Measurements from ENCODE around the gene VPS37C. TPM values are rescaled to one million over a fixed set of nuclear protein-coding genes. Genes with fewer than 3 reads are reported as not detected.

VPS37C gene
- total RNA-seq, 1 experiment from 2014 or later = 23.4 TPM

- TF ChIP-seq, protein P1, sequence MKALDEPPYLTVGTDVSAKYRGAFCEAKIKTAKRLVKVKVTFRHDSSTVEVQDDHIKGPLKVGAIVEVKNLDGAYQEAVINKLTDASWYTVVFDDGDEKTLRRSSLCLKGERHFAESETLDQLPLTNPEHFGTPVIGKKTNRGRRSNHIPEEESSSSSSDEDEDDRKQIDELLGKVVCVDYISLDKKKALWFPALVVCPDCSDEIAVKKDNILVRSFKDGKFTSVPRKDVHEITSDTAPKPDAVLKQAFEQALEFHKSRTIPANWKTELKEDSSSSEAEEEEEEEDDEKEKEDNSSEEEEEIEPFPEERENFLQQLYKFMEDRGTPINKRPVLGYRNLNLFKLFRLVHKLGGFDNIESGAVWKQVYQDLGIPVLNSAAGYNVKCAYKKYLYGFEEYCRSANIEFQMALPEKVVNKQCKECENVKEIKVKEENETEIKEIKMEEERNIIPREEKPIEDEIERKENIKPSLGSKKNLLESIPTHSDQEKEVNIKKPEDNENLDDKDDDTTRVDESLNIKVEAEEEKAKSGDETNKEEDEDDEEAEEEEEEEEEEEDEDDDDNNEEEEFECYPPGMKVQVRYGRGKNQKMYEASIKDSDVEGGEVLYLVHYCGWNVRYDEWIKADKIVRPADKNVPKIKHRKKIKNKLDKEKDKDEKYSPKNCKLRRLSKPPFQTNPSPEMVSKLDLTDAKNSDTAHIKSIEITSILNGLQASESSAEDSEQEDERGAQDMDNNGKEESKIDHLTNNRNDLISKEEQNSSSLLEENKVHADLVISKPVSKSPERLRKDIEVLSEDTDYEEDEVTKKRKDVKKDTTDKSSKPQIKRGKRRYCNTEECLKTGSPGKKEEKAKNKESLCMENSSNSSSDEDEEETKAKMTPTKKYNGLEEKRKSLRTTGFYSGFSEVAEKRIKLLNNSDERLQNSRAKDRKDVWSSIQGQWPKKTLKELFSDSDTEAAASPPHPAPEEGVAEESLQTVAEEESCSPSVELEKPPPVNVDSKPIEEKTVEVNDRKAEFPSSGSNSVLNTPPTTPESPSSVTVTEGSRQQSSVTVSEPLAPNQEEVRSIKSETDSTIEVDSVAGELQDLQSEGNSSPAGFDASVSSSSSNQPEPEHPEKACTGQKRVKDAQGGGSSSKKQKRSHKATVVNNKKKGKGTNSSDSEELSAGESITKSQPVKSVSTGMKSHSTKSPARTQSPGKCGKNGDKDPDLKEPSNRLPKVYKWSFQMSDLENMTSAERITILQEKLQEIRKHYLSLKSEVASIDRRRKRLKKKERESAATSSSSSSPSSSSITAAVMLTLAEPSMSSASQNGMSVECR (CRISPR knock-in tag; IDR thresholded peaks at IDR 0.05; ENCODE audit: borderline replicate concordance) = no peak
- no peak for TF ChIP-seq IRF2 (CRISPR knock-in tag; IDR thresholded peaks at IDR 0.05; ENCODE audit: borderline replicate concordance, low read depth)
- TF ChIP-seq ZBTB43 (CRISPR knock-in tag; IDR thresholded peaks at IDR 0.05) = no peak
- no peak for TF ChIP-seq OVOL2 (CRISPR knock-in tag; IDR thresholded peaks at IDR 0.05; ENCODE audit: borderline replicate concordance)
- no peak for TF ChIP-seq NFATC4 (CRISPR knock-in tag; IDR thresholded peaks at IDR 0.05)
- TF ChIP-seq, protein P2, sequence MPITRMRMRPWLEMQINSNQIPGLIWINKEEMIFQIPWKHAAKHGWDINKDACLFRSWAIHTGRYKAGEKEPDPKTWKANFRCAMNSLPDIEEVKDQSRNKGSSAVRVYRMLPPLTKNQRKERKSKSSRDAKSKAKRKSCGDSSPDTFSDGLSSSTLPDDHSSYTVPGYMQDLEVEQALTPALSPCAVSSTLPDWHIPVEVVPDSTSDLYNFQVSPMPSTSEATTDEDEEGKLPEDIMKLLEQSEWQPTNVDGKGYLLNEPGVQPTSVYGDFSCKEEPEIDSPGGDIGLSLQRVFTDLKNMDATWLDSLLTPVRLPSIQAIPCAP (CRISPR knock-in tag; IDR thresholded peaks at IDR 0.05) = no peak
- TF ChIP-seq, protein P3, sequence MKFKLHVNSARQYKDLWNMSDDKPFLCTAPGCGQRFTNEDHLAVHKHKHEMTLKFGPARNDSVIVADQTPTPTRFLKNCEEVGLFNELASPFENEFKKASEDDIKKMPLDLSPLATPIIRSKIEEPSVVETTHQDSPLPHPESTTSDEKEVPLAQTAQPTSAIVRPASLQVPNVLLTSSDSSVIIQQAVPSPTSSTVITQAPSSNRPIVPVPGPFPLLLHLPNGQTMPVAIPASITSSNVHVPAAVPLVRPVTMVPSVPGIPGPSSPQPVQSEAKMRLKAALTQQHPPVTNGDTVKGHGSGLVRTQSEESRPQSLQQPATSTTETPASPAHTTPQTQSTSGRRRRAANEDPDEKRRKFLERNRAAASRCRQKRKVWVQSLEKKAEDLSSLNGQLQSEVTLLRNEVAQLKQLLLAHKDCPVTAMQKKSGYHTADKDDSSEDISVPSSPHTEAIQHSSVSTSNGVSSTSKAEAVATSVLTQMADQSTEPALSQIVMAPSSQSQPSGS (CRISPR knock-in tag; IDR thresholded peaks at IDR 0.05; ENCODE audit: borderline replicate concordance, low read depth) = no peak
- no peak for TF ChIP-seq E2F4 (CRISPR knock-in tag; IDR thresholded peaks at IDR 0.05; ENCODE audit: borderline replicate concordance, low read depth)
Measured at GRCh38 chr11:61154528-61154927, 6.7 kb downstream of the VPS37C start (continued).

GRCh38 chr11:61153593-61154095, 7.6 kb downstream of the VPS37C start:
- Mint-ChIP-seq H3K4me3 (no peak overlapping the region), H3K27me3 (ENCODE audit: low read depth) (no peaks in the 10 kb centered on the region), H3K4me1 (peaks cover 54% of the 10 kb centered on the region), H3K27ac (no peak overlapping the region), H3K36me3 (peaks cover 22% of the 10 kb centered on the region), H3K9me3 (no peaks in the 10 kb centered on the region)
- POLR2A ChIA-PET = no interaction called here
- DNase-seq (ENCODE audit: low spot score) (no peak), ATAC-seq (peak; percentile 21; the same call in 1 of the 2 replicates)
- CTCF ChIA-PET = interaction anchor here (1.2 kb wide), 1 partner anchor 25 kb away, joined by 3 read pairs; no protein-coding TSS in a partner anchor
- TF ChIP-seq RELA (CRISPR knock-in tag; IDR thresholded peaks at IDR 0.05; ENCODE audit: borderline replicate concordance) (no peak), NR3C1 (CRISPR knock-in tag; conservative IDR thresholded peaks at IDR 0.05; ENCODE audit: low read depth) (no peak), NFYB (CRISPR knock-in tag; conservative IDR thresholded peaks at IDR 0.05; ENCODE audit: low read depth) (no peak), NFATC4 (CRISPR knock-in tag; IDR thresholded peaks at IDR 0.05) (no peak), ZNF281 (CRISPR knock-in tag; IDR thresholded peaks at IDR 0.05) (no peak)
- TF ChIP-seq, protein P4, sequence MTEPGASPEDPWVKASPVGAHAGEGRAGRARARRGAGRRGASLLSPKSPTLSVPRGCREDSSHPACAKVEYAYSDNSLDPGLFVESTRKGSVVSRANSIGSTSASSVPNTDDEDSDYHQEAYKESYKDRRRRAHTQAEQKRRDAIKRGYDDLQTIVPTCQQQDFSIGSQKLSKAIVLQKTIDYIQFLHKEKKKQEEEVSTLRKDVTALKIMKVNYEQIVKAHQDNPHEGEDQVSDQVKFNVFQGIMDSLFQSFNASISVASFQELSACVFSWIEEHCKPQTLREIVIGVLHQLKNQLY (CRISPR knock-in tag; IDR thresholded peaks at IDR 0.05) = no peak
- TF ChIP-seq, protein P5, sequence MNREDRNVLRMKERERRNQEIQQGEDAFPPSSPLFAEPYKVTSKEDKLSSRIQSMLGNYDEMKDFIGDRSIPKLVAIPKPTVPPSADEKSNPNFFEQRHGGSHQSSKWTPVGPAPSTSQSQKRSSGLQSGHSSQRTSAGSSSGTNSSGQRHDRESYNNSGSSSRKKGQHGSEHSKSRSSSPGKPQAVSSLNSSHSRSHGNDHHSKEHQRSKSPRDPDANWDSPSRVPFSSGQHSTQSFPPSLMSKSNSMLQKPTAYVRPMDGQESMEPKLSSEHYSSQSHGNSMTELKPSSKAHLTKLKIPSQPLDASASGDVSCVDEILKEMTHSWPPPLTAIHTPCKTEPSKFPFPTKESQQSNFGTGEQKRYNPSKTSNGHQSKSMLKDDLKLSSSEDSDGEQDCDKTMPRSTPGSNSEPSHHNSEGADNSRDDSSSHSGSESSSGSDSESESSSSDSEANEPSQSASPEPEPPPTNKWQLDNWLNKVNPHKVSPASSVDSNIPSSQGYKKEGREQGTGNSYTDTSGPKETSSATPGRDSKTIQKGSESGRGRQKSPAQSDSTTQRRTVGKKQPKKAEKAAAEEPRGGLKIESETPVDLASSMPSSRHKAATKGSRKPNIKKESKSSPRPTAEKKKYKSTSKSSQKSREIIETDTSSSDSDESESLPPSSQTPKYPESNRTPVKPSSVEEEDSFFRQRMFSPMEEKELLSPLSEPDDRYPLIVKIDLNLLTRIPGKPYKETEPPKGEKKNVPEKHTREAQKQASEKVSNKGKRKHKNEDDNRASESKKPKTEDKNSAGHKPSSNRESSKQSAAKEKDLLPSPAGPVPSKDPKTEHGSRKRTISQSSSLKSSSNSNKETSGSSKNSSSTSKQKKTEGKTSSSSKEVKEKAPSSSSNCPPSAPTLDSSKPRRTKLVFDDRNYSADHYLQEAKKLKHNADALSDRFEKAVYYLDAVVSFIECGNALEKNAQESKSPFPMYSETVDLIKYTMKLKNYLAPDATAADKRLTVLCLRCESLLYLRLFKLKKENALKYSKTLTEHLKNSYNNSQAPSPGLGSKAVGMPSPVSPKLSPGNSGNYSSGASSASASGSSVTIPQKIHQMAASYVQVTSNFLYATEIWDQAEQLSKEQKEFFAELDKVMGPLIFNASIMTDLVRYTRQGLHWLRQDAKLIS (CRISPR knock-in tag; IDR thresholded peaks at IDR 0.05; ENCODE audit: borderline replicate concordance) = no peak
- TF ChIP-seq, protein P6, sequence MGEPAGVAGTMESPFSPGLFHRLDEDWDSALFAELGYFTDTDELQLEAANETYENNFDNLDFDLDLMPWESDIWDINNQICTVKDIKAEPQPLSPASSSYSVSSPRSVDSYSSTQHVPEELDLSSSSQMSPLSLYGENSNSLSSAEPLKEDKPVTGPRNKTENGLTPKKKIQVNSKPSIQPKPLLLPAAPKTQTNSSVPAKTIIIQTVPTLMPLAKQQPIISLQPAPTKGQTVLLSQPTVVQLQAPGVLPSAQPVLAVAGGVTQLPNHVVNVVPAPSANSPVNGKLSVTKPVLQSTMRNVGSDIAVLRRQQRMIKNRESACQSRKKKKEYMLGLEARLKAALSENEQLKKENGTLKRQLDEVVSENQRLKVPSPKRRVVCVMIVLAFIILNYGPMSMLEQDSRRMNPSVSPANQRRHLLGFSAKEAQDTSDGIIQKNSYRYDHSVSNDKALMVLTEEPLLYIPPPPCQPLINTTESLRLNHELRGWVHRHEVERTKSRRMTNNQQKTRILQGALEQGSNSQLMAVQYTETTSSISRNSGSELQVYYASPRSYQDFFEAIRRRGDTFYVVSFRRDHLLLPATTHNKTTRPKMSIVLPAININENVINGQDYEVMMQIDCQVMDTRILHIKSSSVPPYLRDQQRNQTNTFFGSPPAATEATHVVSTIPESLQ (CRISPR knock-in tag; IDR thresholded peaks at IDR 0.05) = no peak
